H1 (cell line): Measurements from ENCODE around the gene OR10AD1. TPM values are rescaled to one million over a fixed set of nuclear protein-coding genes. Genes with fewer than 3 reads are reported as not detected.
A peak's percentile ranks its signal among the peaks of the same experiment; 100 is the strongest.

Source experiments
- CTCF ChIA-PET: fragments of 300-600 bp; sonication (Branson Sonifier 250); formaldehyde crosslinking; loops from one replicate; lab custom pipeline; 2021; ENCODE audit not compliant: partially characterized antibody; lab: Charles Lee
- POLR2A ChIA-PET: fragments of 300-600 bp; sonication (Branson Sonifier 250); formaldehyde crosslinking; loops from one replicate; lab custom pipeline; 2021; ENCODE audit warnings: inconsistent platforms; ENCODE audit not compliant: partially characterized antibody; lab: Charles Lee
- DNase-seq, 2 experiments: peaks; one replicate each; pipeline versions ENCODE4 v3.0.0 to v3.0.0-alpha.2; 2010 to 2022; ENCODE audit warnings: low spot score in 2 of 2, low read depth in 1 of 2, mixed read lengths in 1 of 2
- FAIRE-seq: peaks from 2 replicates; lab custom pipeline; 2011; peaks lifted over from hg19 to GRCh38; lab: Jason Lieb, UNC
- H2AFZ ChIP-seq: 2 replicates; pipeline ENCODE4 v1.8.1; 2012; ENCODE audit warnings: low read length, inconsistent platforms
- H2AK5ac ChIP-seq: 2 replicates; pipeline ENCODE4 v1.6.1; 2013; ENCODE audit warnings: low read depth, low read length
- H2BK120ac ChIP-seq: replicated peaks from 2 replicates; pipeline ENCODE3; 2013; ENCODE audit warnings: low read depth, low read length, inconsistent platforms
- H2BK12ac ChIP-seq: 2 replicates; pipeline ENCODE4 v1.6.1; 2013; ENCODE audit warnings: low read depth, low read length
- H2BK15ac ChIP-seq: 2 replicates; pipeline ENCODE4 v1.6.1; 2013; ENCODE audit warnings: low read length
- H2BK20ac ChIP-seq: 2 replicates; pipeline ENCODE4 v1.6.1; 2013; ENCODE audit warnings: low read length
- H2BK5ac ChIP-seq: 2 replicates; pipeline ENCODE4 v1.6.1; 2013; ENCODE audit warnings: low read depth, low read length
- H3K14ac ChIP-seq: 2 replicates; pipeline ENCODE4 v1.6.1; 2013; ENCODE audit warnings: inconsistent platforms; ENCODE audit not compliant: insufficient read length
- H3K18ac ChIP-seq: 2 replicates; pipeline ENCODE4 v1.6.1; 2013; ENCODE audit warnings: low read length; ENCODE audit errors: extremely low read depth
- H3K23ac ChIP-seq: 2 replicates; pipeline ENCODE4 v1.6.1; 2013; ENCODE audit warnings: inconsistent platforms; ENCODE audit not compliant: insufficient read length
- H3K23me2 ChIP-seq: 2 replicates; pipeline ENCODE4 v1.6.1; 2013; ENCODE audit warnings: low read depth, low read length
- H3K27ac ChIP-seq: 2 replicates; pipeline ENCODE4 v1.6.1; 2011; ENCODE audit warnings: low read depth, low read length, inconsistent platforms
- H3K27me3 ChIP-seq, 4 experiments: replicated peaks in 1 of 4; 1 replicate in 1 of 4; 2 replicates in 3 of 4; pipeline versions ENCODE4 v1.6.1 to v1.8.1; 2011 to 2013; ENCODE audit warnings: low read length in 3 of 4, mild to moderate bottlenecking in 3 of 4, inconsistent platforms in 2 of 4, mixed read lengths in 2 of 4, moderate library complexity in 1 of 4; ENCODE audit not compliant: control insufficient read depth in 3 of 4, insufficient read depth in 3 of 4; ENCODE audit errors: extremely low read depth in 1 of 4
- H3K36me3 ChIP-seq, 4 experiments: 2 replicates each; pipeline versions ENCODE4 v1.6.1 to v1.8.1; 2011 to 2013; ENCODE audit warnings: mild to moderate bottlenecking in 4 of 4, low read length in 3 of 4, moderate library complexity in 2 of 4, control low read depth in 1 of 4, inconsistent platforms in 1 of 4; ENCODE audit not compliant: insufficient read depth in 4 of 4, control insufficient read depth in 2 of 4
- H3K4ac ChIP-seq: replicated peaks from 2 replicates; pipeline ENCODE3; 2013; ENCODE audit warnings: low read length, low read depth, mixed read lengths, inconsistent platforms; ENCODE audit not compliant: insufficient read length
- H3K4me1 ChIP-seq, 4 experiments: replicated peaks in 1 of 4; 1 replicate in 1 of 4; 2 replicates in 3 of 4; pipeline versions ENCODE4 v1.6.1 to v1.8.1; 2011 to 2013; ENCODE audit warnings: low read length in 3 of 4, inconsistent platforms in 2 of 4, mixed read lengths in 1 of 4; ENCODE audit not compliant: insufficient read depth in 4 of 4, control insufficient read depth in 3 of 4
- H3K4me2 ChIP-seq, 2 experiments: 2 replicates each; pipeline versions ENCODE4 v1.6.1 to v1.8.1; 2011 to 2013; ENCODE audit warnings: low read depth in 2 of 2, low read length in 2 of 2, control low read depth in 1 of 2, inconsistent platforms in 1 of 2, mild to moderate bottlenecking in 1 of 2; ENCODE audit not compliant: insufficient read depth in 1 of 2
- H3K4me3 ChIP-seq, 4 experiments: fragments of 200-600, 300-600 bp in 1 of 4; sonication (generic), shearing (Covaris generic), sonication (Bioruptor Twin) in 1 of 4; 2 replicates each; pipeline versions ENCODE4 v1.5.1 to v1.8.1; 2011 to 2016; ENCODE audit warnings: low read length in 4 of 4, low read depth in 3 of 4, control low read depth in 2 of 4, inconsistent platforms in 2 of 4, mild to moderate bottlenecking in 2 of 4, mixed read lengths in 1 of 4, moderate library complexity in 1 of 4; ENCODE audit not compliant: insufficient read depth in 2 of 4; ENCODE audit errors: extremely low read depth in 1 of 4
- H3K56ac ChIP-seq: replicated peaks from 2 replicates; pipeline ENCODE3; 2013; ENCODE audit warnings: low read depth, mild to moderate bottlenecking, mixed read lengths, low read length, inconsistent platforms; ENCODE audit not compliant: insufficient read length
- H3K79me1 ChIP-seq: 2 replicates; pipeline ENCODE4 v1.6.1; 2013; ENCODE audit warnings: low read depth, low read length, control low read depth
- H3K79me2 ChIP-seq, 2 experiments: 2 replicates each; pipeline versions ENCODE4 v1.6.1 to v1.8.1; 2012 to 2013; ENCODE audit warnings: low read length in 2 of 2, mild to moderate bottlenecking in 2 of 2, inconsistent platforms in 1 of 2; ENCODE audit not compliant: insufficient read depth in 2 of 2, control insufficient read depth in 1 of 2
- H3K9ac ChIP-seq, 4 experiments: replicated peaks in 1 of 4; 1 replicate in 1 of 4; 2 replicates in 3 of 4; pipeline versions ENCODE4 v1.6.1 to v1.8.1; 2011 to 2013; ENCODE audit warnings: low read depth in 3 of 4, low read length in 3 of 4, control low read depth in 2 of 4, mild to moderate bottlenecking in 2 of 4, moderate library complexity in 2 of 4, inconsistent platforms in 1 of 4; ENCODE audit errors: extremely low read depth in 1 of 4
- H3K9me3 ChIP-seq, 2 experiments: 2 replicates each; pipeline versions ENCODE4 v1.6.1 to v1.8.1; 2012 to 2013; ENCODE audit warnings: mild to moderate bottlenecking in 2 of 2, moderate library complexity in 2 of 2, control low read depth in 1 of 2, inconsistent platforms in 1 of 2, low read depth in 1 of 2, low read length in 1 of 2, mixed read lengths in 1 of 2; ENCODE audit not compliant: insufficient read depth in 2 of 2
- H4K20me1 ChIP-seq, 2 experiments: replicated peaks in 1 of 2; 2 replicates each; pipeline versions ENCODE3 to v1.8.1; 2011 to 2013; ENCODE audit warnings: inconsistent platforms in 2 of 2, low read length in 2 of 2, mild to moderate bottlenecking in 1 of 2; ENCODE audit not compliant: insufficient read depth in 2 of 2, control insufficient read depth in 1 of 2
- H4K5ac ChIP-seq: 2 replicates; pipeline ENCODE4 v1.6.1; 2013; ENCODE audit warnings: low read length, low read depth, mixed read lengths, inconsistent platforms; ENCODE audit not compliant: insufficient read length
- H4K8ac ChIP-seq: 2 replicates; pipeline ENCODE4 v1.8.0; 2013; ENCODE audit warnings: mild to moderate bottlenecking, moderate library complexity, low read length, inconsistent platforms; ENCODE audit not compliant: insufficient read depth; ENCODE audit errors: extremely low read depth
- H4K91ac ChIP-seq: replicated peaks from 2 replicates; pipeline ENCODE3; 2013; ENCODE audit warnings: low read length, mixed read lengths, inconsistent platforms; ENCODE audit not compliant: insufficient read length
- ATF2 ChIP-seq: IDR thresholded peaks from 2 replicates; pipeline ENCODE4 v1.6.1; 2012; ENCODE audit warnings: low read length, inconsistent platforms
- BRCA1 ChIP-seq: IDR thresholded peaks from 2 replicates; pipeline ENCODE4 v1.6.1; 2012; ENCODE audit warnings: low read depth, low read length, improper control_type of control experiment
- KDM1A ChIP-seq: fragments of 200-600, 300-600 bp; sonication (generic); IDR thresholded peaks from 2 replicates; pipeline ENCODE4 v1.7.1; 2016; ENCODE audit warnings: mild to moderate bottlenecking, low read length, borderline replicate concordance
- KDM5A ChIP-seq: fragments of 200-600 bp; IDR thresholded peaks from 2 replicates; pipeline ENCODE4 v1.7.1; 2012; ENCODE audit warnings: mild to moderate bottlenecking, low read length, inconsistent platforms, mixed read lengths
- POLR2A ChIP-seq, 2 experiments: IDR thresholded peaks; 1 replicate in 1 of 2; 2 replicates in 1 of 2; pipeline ENCODE4 v1.6.1; 2011; ENCODE audit warnings: low read depth in 2 of 2, low read length in 2 of 2, mild to moderate bottlenecking in 2 of 2; ENCODE audit errors: control extremely low read depth in 1 of 2
- POU5F1 ChIP-seq: IDR thresholded peaks from 2 replicates; pipeline ENCODE4 v1.6.1; 2011; ENCODE audit warnings: low read depth, mild to moderate bottlenecking, low read length, moderate library complexity
- SIN3A ChIP-seq, 2 experiments: IDR thresholded peaks in 1 of 2; conservative IDR thresholded peaks in 1 of 2; 2 replicates each; pipeline ENCODE4 v1.6.1; 2011 to 2012; ENCODE audit warnings: low read length in 2 of 2, improper control_type of control experiment in 1 of 2, low read depth in 1 of 2, mild to moderate bottlenecking in 1 of 2
- WGBS, 2 experiments: shearing (Covaris generic) in 1 of 2; methylation state at CpG; one replicate each; pipeline versions ENCODE4 v1.1.6 to v1.1.7; 2013 to 2015; ENCODE audit warnings: low lambda C conversion rate in 2 of 2, mixed read lengths in 2 of 2, inconsistent platforms in 1 of 2, low coverage in 1 of 2, missing lambda C conversion rate in 1 of 2; ENCODE audit not compliant: insufficient replicate concordance in 2 of 2, insufficient coverage in 1 of 2, insufficient read length in 1 of 2; ENCODE audit errors: extremely low coverage in 1 of 2, missing lambda C conversion rate in 1 of 2; 5-methylcytosine and 5-hydroxymethylcytosine counted together
- polyA plus RNA-seq, 7 experiments: library from polyadenylated mRNA; depleted of rRNA in 3 of 7; stranded (reverse) in 5 of 7; unstranded in 2 of 7; fragments of >200 nt in 5 of 7; fragments of 200-250 nt in 2 of 7; gene quantifications; 1 replicate in 5 of 7; 2 replicates in 1 of 7; 4 replicates in 1 of 7; pipeline versions ENCODE4 v1.2.1 to v1.2.3, GENCODE V29; 2011 to 2013; ENCODE audit warnings: missing spikeins in 2 of 7, mixed read lengths in 2 of 7
- total RNA-seq: library from RNA; stranded (reverse); fragmentation: NEBNext Ultra II Directional; extraction: Animal tissue kit (Norgen Biotek cat#: 25700); gene quantifications from 2 replicates; pipeline ENCODE4 v1.2.1, GENCODE V29; 2021

The OR10AD1 gene
- total and polyA plus RNA-seq, 2 of the 8 experiments (the other 6 are each of a cell fraction or from before 2014, with no cell fraction given): not detected

DNA sequence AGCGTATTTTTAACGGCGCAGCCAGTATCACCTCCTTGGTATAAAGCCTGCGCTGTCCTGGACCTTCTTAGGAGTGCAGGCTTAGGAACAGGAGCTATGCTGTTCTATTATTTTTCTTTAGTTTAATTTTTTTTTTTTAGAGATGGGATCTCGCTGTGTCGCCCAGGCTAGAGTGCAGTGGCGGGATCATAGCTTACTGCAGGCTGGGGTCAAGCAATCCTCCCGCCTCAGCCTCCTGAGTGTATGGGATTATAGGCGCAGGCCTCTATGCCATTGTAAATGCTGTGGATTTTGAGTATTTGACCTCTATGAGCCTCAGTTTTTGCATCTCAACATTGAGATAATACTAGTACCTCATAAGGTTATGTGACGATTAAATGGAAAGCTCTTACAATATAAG lies 4.1 kb downstream of the OR10AD1 start:
- H4K5ac ChIP-seq: no peak overlapping the region
- TF ChIP-seq KDM5A: no peak
- no peak for TF ChIP-seq SIN3A (conservative IDR thresholded peaks at IDR 0.05 in 1 of 2, IDR thresholded peaks at IDR 0.05 in 1 of 2; ENCODE audit: low read depth in 1 of 2, low read length in 2 of 2)
- no peak for TF ChIP-seq ATF2
- TF ChIP-seq POLR2A (IDR thresholded peaks at IDR 0.05; ENCODE audit: control extremely low read depth in 1 of 2, low read depth in 2 of 2, low read length in 2 of 2): no peak
- TF ChIP-seq KDM1A: no peak
- TF ChIP-seq BRCA1: no peak
- TF ChIP-seq POU5F1: no peak
- H2BK15ac ChIP-seq: no peak overlapping the region
- H3K23ac ChIP-seq: no peak overlapping the region
- DNase-seq (no peak), FAIRE-seq (no peak)
- H3K36me3 ChIP-seq: no peaks in the 10 kb centered on the region
- H2BK20ac ChIP-seq: no peak overlapping the region
- ChIA-PET POLR2A (interaction anchor here (0.6 to 2.4 kb wide), 9 partner anchors 10 to 258 kb away, joined by 3 to 10 read pairs (median 4); partner anchors contain the start of genes PFKM and SENP1), CTCF (interaction anchor here (0.6 to 6.0 kb wide), 6 partner anchors 12 to 712 kb away, joined by 3 to 63 read pairs (median 10); no protein-coding TSS in a partner anchor)
- peaks cover 5 to 23% (median 23%) of the 10 kb centered on the region in 4 experiments for H3K27me3 ChIP-seq
- H3K23me2 ChIP-seq: peaks cover 12% of the 10 kb centered on the region
- H3K56ac ChIP-seq: no peak overlapping the region
- H3K4me1 ChIP-seq: peaks cover 0 to 2% (median 2%) of the 10 kb centered on the region in 4 experiments; a peak in 2 of 7 replicates
- no peak overlapping the region for H3K14ac ChIP-seq
- peak overlapping the region; percentile 63 to 90 (median 76); a peak in 5 of 8 replicates for H3K4me3 ChIP-seq
- H3K18ac ChIP-seq: no peak overlapping the region
- H2BK120ac ChIP-seq: no peak overlapping the region
- H3K79me1 ChIP-seq: no peaks in the 10 kb centered on the region
- no peaks in the 10 kb centered on the region for H4K20me1 ChIP-seq
- H3K4ac ChIP-seq: no peak overlapping the region
- H3K9me3 ChIP-seq: peaks cover 2 to 4% of the 10 kb centered on the region in 2 experiments; a peak in 1 of 4 replicates
- 89% methylated on average over 10 of the region's 10 CpGs; no CpG with 5 or more reads in 1 of the 2 experiments for WGBS, 2 experiments
- H3K9ac ChIP-seq: peak overlapping the region in 1 of 4 experiments; percentile 83; a peak in 2 of 7 replicates
- H2AFZ ChIP-seq: no peak overlapping the region
- no peak overlapping the region for H4K91ac ChIP-seq
- peak overlapping the region; percentile 81 to 94 for H3K4me2 ChIP-seq
- no peaks in the 10 kb centered on the region for H3K79me2 ChIP-seq
- no peak overlapping the region for H2AK5ac ChIP-seq
- no peak overlapping the region for H2BK5ac ChIP-seq
- H4K8ac ChIP-seq: no peak overlapping the region
- no peak overlapping the region for H3K27ac ChIP-seq
- no peak overlapping the region for H2BK12ac ChIP-seq
